ENCODE measurements around the gene MCC. TPM values are rescaled to one million over a fixed set of nuclear protein-coding genes. Genes with fewer than 3 reads are reported as not detected.

MCC gene
- total and polyA plus RNA-seq, 2 experiments from 2014 or later = 3.4 to 8.8 TPM

DNA sequence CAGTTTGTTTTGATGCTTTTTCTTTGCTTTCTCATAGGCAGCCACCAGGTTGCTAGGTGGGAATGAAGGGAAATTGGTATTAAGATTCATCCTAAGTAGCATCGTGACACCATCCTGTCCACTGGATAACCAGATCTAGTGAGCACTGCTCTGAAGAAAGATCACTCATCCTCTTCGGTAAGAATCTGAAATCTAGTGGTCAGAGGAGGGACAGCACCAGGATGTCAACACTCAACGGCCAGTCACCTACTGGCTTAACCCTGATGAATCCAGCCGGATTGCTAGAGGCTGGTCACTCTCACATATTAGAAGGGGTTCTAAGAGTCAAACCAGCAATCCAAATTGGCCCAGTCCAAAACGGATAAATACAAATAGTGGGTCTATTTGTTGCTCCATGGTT is 460.8 kb downstream of the MCC start:
- H3K4me2 ChIP-seq (ENCODE audit: unreplicated experiment) = no peak overlapping the region
- no peaks in the 10 kb centered on the region for H3K9me2 ChIP-seq (ENCODE audit: insufficient read depth)
- H2AFZ ChIP-seq = no peak overlapping the region
- TF ChIP-seq EZH2phosphoT487 (IDR thresholded peaks at IDR 0.05; ENCODE audit: insufficient read depth, low read depth) = no peak
- no peak for TF ChIP-seq EZH2 (IDR thresholded peaks at IDR 0.05; ENCODE audit: insufficient read depth, poor library complexity, severe bottlenecking)
- WGBS, 2 experiments (ENCODE audit: low coverage in 1 of 2, low lambda C conversion rate in 2 of 2, missing lambda C conversion rate in 2 of 2) = 84 to 85% methylated on average over 5 of the region's 5 CpGs
- H4K20me1 ChIP-seq (ENCODE audit: insufficient read depth) = no peaks in the 10 kb centered on the region
- H3K36me3 ChIP-seq (ENCODE audit: low read depth) = no peaks in the 10 kb centered on the region; the same call in 1 of the 2 replicates
- in situ Hi-C loops (cut with MboI) = no loop called here
- H3K9me3 ChIP-seq (ENCODE audit: low read depth) = no peaks in the 10 kb centered on the region
- H3K27ac ChIP-seq = no peak overlapping the region
- H3K79me2 ChIP-seq (ENCODE audit: insufficient read depth) = 0 out of 2 replicates have a peak, but pooled peaks cover 1% of the 10 kb centered on the region
- H3K9ac ChIP-seq = no peak overlapping the region
- no peak for DNase-seq
- H3K4me3 ChIP-seq = no peak overlapping the region
- no peaks in the 10 kb centered on the region for H3K27me3 ChIP-seq (replicated peaks; ENCODE audit: insufficient read depth)
- peaks cover 21% of the 10 kb centered on the region for H3K4me1 ChIP-seq (ENCODE audit: insufficient read depth)
- H3F3A ChIP-seq (ENCODE audit: insufficient read depth) = peaks cover 19% of the 10 kb centered on the region

DNA sequence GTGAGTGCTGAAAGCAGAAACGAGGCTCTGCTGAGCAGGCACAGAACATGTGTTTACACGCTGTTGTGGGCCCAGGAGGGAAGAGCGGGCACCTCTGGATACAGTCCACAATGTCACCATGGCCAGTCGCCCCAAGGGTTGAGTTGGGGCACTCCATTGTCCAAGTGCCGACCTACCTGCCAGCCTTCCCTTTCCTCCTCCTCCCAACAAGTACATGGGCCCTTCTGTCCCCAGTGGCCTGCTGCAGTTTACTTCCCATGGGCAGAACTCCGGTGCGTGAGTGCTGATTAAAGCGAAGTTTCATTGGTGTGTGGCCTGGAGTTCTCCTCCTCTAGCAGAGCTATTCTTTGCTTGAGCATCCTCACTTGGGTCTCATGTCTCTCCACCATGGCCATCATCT is 461.2 kb downstream of the MCC start:
- no peak for DNase-seq
- Histone ChIP-seq H3K4me1 (ENCODE audit: insufficient read depth) (peaks cover 23% of the 10 kb centered on the region), H4K20me1 (ENCODE audit: insufficient read depth) (no peaks in the 10 kb centered on the region), H3K4me3 (no peak overlapping the region), H2AFZ (no peak overlapping the region), H3K4me2 (ENCODE audit: unreplicated experiment) (no peak overlapping the region), H3K9me3 (ENCODE audit: low read depth) (no peaks in the 10 kb centered on the region), H3F3A (ENCODE audit: insufficient read depth) (peaks cover 19% of the 10 kb centered on the region), H3K36me3 (ENCODE audit: low read depth) (no peaks in the 10 kb centered on the region; the same call in 1 of the 2 replicates), H3K9ac (no peak overlapping the region), H3K79me2 (ENCODE audit: insufficient read depth) (0 out of 2 replicates have a peak, but pooled peaks cover 5% of the 10 kb centered on the region), H3K27ac (no peak overlapping the region), H3K9me2 (ENCODE audit: insufficient read depth) (no peaks in the 10 kb centered on the region), H3K27me3 (replicated peaks; ENCODE audit: insufficient read depth) (no peaks in the 10 kb centered on the region)
- in situ Hi-C loops (cut with MboI) = no loop called here
- 75 to 76% methylated on average over 8 of the region's 8 CpGs for WGBS, 2 experiments (ENCODE audit: low coverage in 1 of 2, low lambda C conversion rate in 2 of 2, missing lambda C conversion rate in 2 of 2)
- no peak for TF ChIP-seq EZH2phosphoT487 (IDR thresholded peaks at IDR 0.05; ENCODE audit: insufficient read depth, low read depth)
- no peak for TF ChIP-seq EZH2 (IDR thresholded peaks at IDR 0.05; ENCODE audit: insufficient read depth, poor library complexity, severe bottlenecking)

DNA sequence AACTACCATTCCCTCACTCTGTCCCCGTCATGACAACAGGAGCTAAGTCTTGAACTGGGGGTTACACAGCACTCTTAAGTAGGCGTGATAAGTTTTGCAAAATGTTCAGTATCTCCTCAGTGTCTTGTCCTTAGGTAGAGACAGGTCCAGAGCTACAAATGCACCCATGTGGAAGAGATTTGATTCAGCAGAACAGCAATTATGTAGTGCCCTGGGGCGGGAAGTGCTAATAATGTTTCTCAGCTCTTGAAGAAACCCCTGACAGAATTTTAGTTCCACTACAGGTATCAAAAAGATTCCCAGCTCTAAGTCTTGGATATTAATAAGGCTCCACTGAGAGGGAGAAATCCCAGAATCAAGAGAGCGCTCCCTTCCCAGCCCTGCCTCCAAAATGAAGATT is 462.0 kb downstream of the MCC start:
- TF ChIP-seq EZH2 (IDR thresholded peaks at IDR 0.05; ENCODE audit: insufficient read depth, poor library complexity, severe bottlenecking) (no peak), EZH2phosphoT487 (IDR thresholded peaks at IDR 0.05; ENCODE audit: insufficient read depth, low read depth) (no peak)
- WGBS, 2 experiments (ENCODE audit: low coverage in 1 of 2, low lambda C conversion rate in 2 of 2, missing lambda C conversion rate in 2 of 2) = 90 to 93% methylated on average over 4 of the region's 4 CpGs
- Histone ChIP-seq H3K4me3 (no peak overlapping the region), H3K9me3 (ENCODE audit: low read depth) (no peaks in the 10 kb centered on the region), H3F3A (ENCODE audit: insufficient read depth) (peaks cover 23% of the 10 kb centered on the region), H3K79me2 (ENCODE audit: insufficient read depth) (0 out of 2 replicates have a peak, but pooled peaks cover 5% of the 10 kb centered on the region), H3K27ac (no peak overlapping the region), H3K4me1 (ENCODE audit: insufficient read depth) (peaks cover 28% of the 10 kb centered on the region), H3K9ac (no peak overlapping the region), H3K9me2 (ENCODE audit: insufficient read depth) (no peaks in the 10 kb centered on the region), H4K20me1 (ENCODE audit: insufficient read depth) (no peaks in the 10 kb centered on the region), H3K27me3 (replicated peaks; ENCODE audit: insufficient read depth) (no peaks in the 10 kb centered on the region), H2AFZ (no peak overlapping the region), H3K4me2 (ENCODE audit: unreplicated experiment) (no peak overlapping the region), H3K36me3 (ENCODE audit: low read depth) (no peaks in the 10 kb centered on the region; the same call in 1 of the 2 replicates)
- DNase-seq = no peak
- in situ Hi-C loops (cut with MboI) = no loop called here

DNA sequence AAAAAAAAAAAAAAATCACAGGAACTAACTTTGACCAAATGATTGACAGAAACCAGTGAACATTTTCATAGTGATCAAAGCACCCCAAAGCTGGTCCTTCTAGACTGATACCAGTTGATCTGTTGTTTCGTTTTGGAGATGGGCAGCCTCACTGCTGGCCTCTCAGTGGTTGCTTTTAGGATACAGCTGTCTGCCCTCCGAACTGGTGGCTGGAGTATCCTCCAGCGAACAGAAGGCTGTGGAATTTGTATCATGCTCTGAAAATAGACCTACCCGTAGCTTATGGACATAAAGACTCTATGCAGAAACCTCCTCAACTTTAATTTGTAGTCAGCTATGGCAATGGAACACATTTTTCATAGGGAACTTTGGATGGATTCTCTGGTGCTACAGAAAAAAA is 462.7 kb downstream of the MCC start:
- Histone ChIP-seq H3K4me2 (ENCODE audit: unreplicated experiment) (no peak overlapping the region), H2AFZ (no peak overlapping the region), H4K20me1 (ENCODE audit: insufficient read depth) (no peaks in the 10 kb centered on the region), H3K9me3 (ENCODE audit: low read depth) (no peaks in the 10 kb centered on the region), H3K4me1 (ENCODE audit: insufficient read depth) (peaks cover 31% of the 10 kb centered on the region), H3K9ac (no peak overlapping the region), H3K4me3 (no peak overlapping the region), H3K79me2 (ENCODE audit: insufficient read depth) (0 out of 2 replicates have a peak, but pooled peaks cover 5% of the 10 kb centered on the region), H3K9me2 (ENCODE audit: insufficient read depth) (no peaks in the 10 kb centered on the region), H3K27me3 (replicated peaks; ENCODE audit: insufficient read depth) (no peaks in the 10 kb centered on the region), H3K36me3 (ENCODE audit: low read depth) (no peaks in the 10 kb centered on the region; the same call in 1 of the 2 replicates), H3F3A (ENCODE audit: insufficient read depth) (peaks cover 28% of the 10 kb centered on the region), H3K27ac (no peak overlapping the region)
- no peak for DNase-seq
- in situ Hi-C loops (cut with MboI) = no loop called here
- 77% methylated on average over 4 of the region's 4 CpGs for WGBS, 2 experiments (ENCODE audit: low coverage in 1 of 2, low lambda C conversion rate in 2 of 2, missing lambda C conversion rate in 2 of 2)
- TF ChIP-seq EZH2phosphoT487 (IDR thresholded peaks at IDR 0.05; ENCODE audit: insufficient read depth, low read depth) = no peak
- no peak for TF ChIP-seq EZH2 (IDR thresholded peaks at IDR 0.05; ENCODE audit: insufficient read depth, poor library complexity, severe bottlenecking)
